Neuronal stem cell (in vitro differentiated cells): Measurements from ENCODE around the gene DCLK2.

Experiments used
- DNase-seq: peaks from one replicate; pipeline ENCODE4 v3.0.0-alpha.2; 2013; ENCODE audit warnings: low spot score
- H2AFZ ChIP-seq: one replicate; pipeline ENCODE4 v1.6.1; 2013; ENCODE audit warnings: mild to moderate bottlenecking, low read length, inconsistent platforms
- H2AK5ac ChIP-seq: 2 replicates; pipeline ENCODE4 v1.6.1; 2013; ENCODE audit warnings: low read depth, mild to moderate bottlenecking, inconsistent platforms, low read length, moderate library complexity, mixed read lengths
- H2BK120ac ChIP-seq: 2 replicates; pipeline ENCODE4 v1.6.1; 2013; ENCODE audit warnings: low read depth, mild to moderate bottlenecking, inconsistent platforms, low read length, moderate library complexity, mixed read lengths
- H2BK12ac ChIP-seq: one replicate; pipeline ENCODE4 v1.6.1; 2013; ENCODE audit warnings: low read length, inconsistent platforms
- H2BK15ac ChIP-seq: 2 replicates; pipeline ENCODE4 v1.6.1; 2013; ENCODE audit warnings: mild to moderate bottlenecking, low read length, inconsistent platforms, mixed read lengths
- H2BK5ac ChIP-seq: one replicate; pipeline ENCODE4 v1.6.1; 2013; ENCODE audit warnings: inconsistent platforms, mild to moderate bottlenecking, low read length, moderate library complexity
- H3K14ac ChIP-seq: one replicate; pipeline ENCODE4 v1.6.1; 2013; ENCODE audit warnings: low read length, inconsistent platforms
- H3K18ac ChIP-seq: 2 replicates; pipeline ENCODE4 v1.6.1; 2013; ENCODE audit warnings: low read length, inconsistent platforms
- H3K23ac ChIP-seq: 2 replicates; pipeline ENCODE4 v1.6.1; 2013; ENCODE audit warnings: low read depth, mild to moderate bottlenecking, mixed read lengths, low read length, inconsistent platforms; ENCODE audit not compliant: poor library complexity
- H3K27ac ChIP-seq: replicated peaks from 3 replicates; pipeline ENCODE4 v1.5.1; 2013; ENCODE audit warnings: low read length, inconsistent platforms
- H3K27me3 ChIP-seq, 3 experiments: 2 replicates each; pipeline ENCODE4 v1.6.1; 2013; ENCODE audit warnings: low read length in 3 of 3, mild to moderate bottlenecking in 2 of 3, inconsistent platforms in 1 of 3, low read depth in 1 of 3, mixed read lengths in 1 of 3, moderate library complexity in 1 of 3; ENCODE audit not compliant: control insufficient read depth in 3 of 3, insufficient read depth in 3 of 3
- H3K36me3 ChIP-seq, 2 donors: replicated peaks in 1 of 2; 2 replicates each; pipeline ENCODE4 v1.6.1; 2013; ENCODE audit warnings: low read length in 2 of 2; ENCODE audit not compliant: control insufficient read depth in 2 of 2, insufficient read depth in 2 of 2
- H3K4ac ChIP-seq: 2 replicates; pipeline ENCODE4 v1.6.1; 2013; ENCODE audit warnings: inconsistent platforms, mild to moderate bottlenecking, low read length, moderate library complexity
- H3K4me1 ChIP-seq, 2 donors: 1 replicate in 1 of 2; 2 replicates in 1 of 2; pipeline ENCODE4 v1.6.1; 2013; ENCODE audit warnings: low read length in 2 of 2, low read depth in 1 of 2; ENCODE audit not compliant: control insufficient read depth in 2 of 2, insufficient read depth in 1 of 2
- H3K4me2 ChIP-seq: one replicate; pipeline ENCODE4 v1.6.1; 2013; ENCODE audit warnings: mild to moderate bottlenecking, low read length, inconsistent platforms; ENCODE audit not compliant: insufficient read depth, poor library complexity, severe bottlenecking
- H3K4me3 ChIP-seq, 2 donors: 2 replicates each; pipeline ENCODE4 v1.5.1; 2013; ENCODE audit warnings: low read length in 2 of 2, mild to moderate bottlenecking in 2 of 2, inconsistent platforms in 1 of 2, moderate library complexity in 1 of 2
- H3K79me1 ChIP-seq: one replicate; pipeline ENCODE4 v1.6.1; 2013; ENCODE audit warnings: low read depth, mild to moderate bottlenecking, inconsistent platforms, low read length, moderate library complexity
- H3K9ac ChIP-seq: one replicate; pipeline ENCODE4 v1.6.1; 2013; ENCODE audit warnings: mild to moderate bottlenecking, low read depth, low read length, inconsistent platforms; ENCODE audit not compliant: poor library complexity
- H3K9me3 ChIP-seq, 2 donors: replicated peaks in 1 of 2; 2 replicates each; pipeline versions ENCODE3 to v1.6.1; 2013; ENCODE audit warnings: low read length in 2 of 2, mild to moderate bottlenecking in 2 of 2, inconsistent platforms in 1 of 2, low read depth in 1 of 2, mixed read lengths in 1 of 2, moderate library complexity in 1 of 2; ENCODE audit not compliant: control insufficient read depth in 2 of 2, insufficient read depth in 1 of 2
- H4K8ac ChIP-seq: one replicate; pipeline ENCODE4 v1.6.1; 2013; ENCODE audit warnings: low read depth, mild to moderate bottlenecking, inconsistent platforms, low read length, moderate library complexity
- H4K91ac ChIP-seq: one replicate; pipeline ENCODE4 v1.6.1; 2013; ENCODE audit warnings: low read length, low read depth, mild to moderate bottlenecking, inconsistent platforms; ENCODE audit not compliant: poor library complexity
- WGBS, 2 donors: extraction: QIAGEN DNeasy Blood & Tissue Kit; methylation state at CpG; one replicate each; pipeline ENCODE4 v1.1.7; 2013; ENCODE audit warnings: missing lambda C conversion rate in 2 of 2, mixed read lengths in 1 of 2; ENCODE audit not compliant: insufficient read length in 2 of 2, insufficient replicate concordance in 1 of 2; ENCODE audit errors: extremely low coverage in 2 of 2; 5-methylcytosine and 5-hydroxymethylcytosine counted together

DCLK2 gene

GRCh38 chr4:150098214-150098613 is 20.0 kb downstream of the DCLK2 start:
- H2BK5ac ChIP-seq: no peak overlapping the region
- H2BK15ac ChIP-seq: no peak overlapping the region
- H3K36me3 ChIP-seq: peaks cover 0 to 13% of the 10 kb centered on the region in 2 donors
- no peak overlapping the region for H3K4me2 ChIP-seq
- no CpG with 5 or more reads among the region's 4 CpGs for WGBS, 2 donors
- no peak overlapping the region for H3K4ac ChIP-seq
- H2AK5ac ChIP-seq: no peak overlapping the region
- no peak overlapping the region for H2BK12ac ChIP-seq
- H3K4me3 ChIP-seq: no peak overlapping the region
- H4K91ac ChIP-seq: no peak overlapping the region
- no peaks in the 10 kb centered on the region for H3K9me3 ChIP-seq
- no peak overlapping the region for H4K8ac ChIP-seq
- no peak overlapping the region for H2BK120ac ChIP-seq
- no peak overlapping the region for H3K18ac ChIP-seq
- H3K27me3 ChIP-seq: no peaks in the 10 kb centered on the region
- H3K9ac ChIP-seq: no peak overlapping the region
- no peak overlapping the region for H3K23ac ChIP-seq
- H2AFZ ChIP-seq: no peak overlapping the region
- no peak overlapping the region for H3K27ac ChIP-seq
- peaks cover 0 to 7% of the 10 kb centered on the region in 2 donors for H3K4me1 ChIP-seq
- no peaks in the 10 kb centered on the region for H3K79me1 ChIP-seq
- no peak overlapping the region for H3K14ac ChIP-seq
- DNase-seq: no peak

- Histone ChIP-seq H3K36me3 (peaks cover 0 to 55% of the 10 kb centered on the region in 2 donors), H3K79me1 (no peaks in the 10 kb centered on the region), H2AFZ (no peak overlapping the region), H4K8ac (no peak overlapping the region), H3K4me1 (no peaks in the 10 kb centered on the region), H3K9ac (no peak overlapping the region), H4K91ac (no peak overlapping the region), H3K4me3 (no peak overlapping the region), H3K4ac (no peak overlapping the region), H2BK120ac (no peak overlapping the region), H3K27ac (no peak overlapping the region), H2BK5ac (no peak overlapping the region), H3K14ac (no peak overlapping the region), H2BK12ac (no peak overlapping the region), H2AK5ac (no peak overlapping the region), H2BK15ac (no peak overlapping the region), H3K4me2 (no peak overlapping the region), H3K27me3 (no peaks in the 10 kb centered on the region), H3K23ac (no peak overlapping the region), H3K9me3 (no peaks in the 10 kb centered on the region), H3K18ac (no peak overlapping the region)
- no peak for DNase-seq
- no CpG with 5 or more reads among the region's 2 CpGs for WGBS, 2 donors
Measured at GRCh38 chr4:150104404-150105027, 26.3 kb downstream of the DCLK2 start.

- Histone ChIP-seq H3K9me3 (peaks cover 0 to 5% of the 10 kb centered on the region in 2 donors), H4K8ac (no peak overlapping the region), H3K23ac (no peak overlapping the region), H2BK120ac (no peak overlapping the region), H3K4me3 (no peak overlapping the region), H3K4me1 (no peaks in the 10 kb centered on the region), H3K27me3 (no peaks in the 10 kb centered on the region), H2AK5ac (no peak overlapping the region), H2BK5ac (no peak overlapping the region), H4K91ac (no peak overlapping the region), H2BK12ac (no peak overlapping the region), H3K27ac (no peak overlapping the region), H3K9ac (no peak overlapping the region), H3K14ac (no peak overlapping the region), H2BK15ac (no peak overlapping the region), H3K79me1 (no peaks in the 10 kb centered on the region), H3K36me3 (peaks cover 0 to 59% of the 10 kb centered on the region in 2 donors), H3K4ac (no peak overlapping the region), H2AFZ (no peak overlapping the region), H3K18ac (no peak overlapping the region), H3K4me2 (no peak overlapping the region)
- no CpG with 5 or more reads among the region's 3 CpGs for WGBS, 2 donors
- DNase-seq: no peak
Measured at GRCh38 chr4:150106886-150107285, 28.6 kb downstream of the DCLK2 start.

- H3K4ac ChIP-seq: no peak overlapping the region
- WGBS, 2 donors: no CpG with 5 or more reads among the region's 1 CpG
- H2AK5ac ChIP-seq: no peak overlapping the region
- H3K36me3 ChIP-seq: peaks cover 0 to 42% of the 10 kb centered on the region in 2 donors
- no peaks in the 10 kb centered on the region for H3K4me1 ChIP-seq
- no peaks in the 10 kb centered on the region for H3K79me1 ChIP-seq
- H4K91ac ChIP-seq: no peak overlapping the region
- H2AFZ ChIP-seq: no peak overlapping the region
- H3K27ac ChIP-seq: no peak overlapping the region
- H2BK15ac ChIP-seq: no peak overlapping the region
- no peak overlapping the region for H3K9ac ChIP-seq
- no peak overlapping the region for H3K18ac ChIP-seq
- no peak for DNase-seq
- H2BK120ac ChIP-seq: no peak overlapping the region
- H3K23ac ChIP-seq: no peak overlapping the region
- no peak overlapping the region for H2BK12ac ChIP-seq
- no peak overlapping the region for H3K4me2 ChIP-seq
- H4K8ac ChIP-seq: no peak overlapping the region
- no peak overlapping the region for H2BK5ac ChIP-seq
- H3K14ac ChIP-seq: no peak overlapping the region
- peaks cover 0 to 8% of the 10 kb centered on the region in 2 donors for H3K9me3 ChIP-seq
- H3K4me3 ChIP-seq: no peak overlapping the region
- H3K27me3 ChIP-seq: no peaks in the 10 kb centered on the region
Measured at GRCh38 chr4:150108691-150109090, 30.4 kb downstream of the DCLK2 start.
